ENCODE data around the gene SLC6A17.

Gene SLC6A17

DNA sequence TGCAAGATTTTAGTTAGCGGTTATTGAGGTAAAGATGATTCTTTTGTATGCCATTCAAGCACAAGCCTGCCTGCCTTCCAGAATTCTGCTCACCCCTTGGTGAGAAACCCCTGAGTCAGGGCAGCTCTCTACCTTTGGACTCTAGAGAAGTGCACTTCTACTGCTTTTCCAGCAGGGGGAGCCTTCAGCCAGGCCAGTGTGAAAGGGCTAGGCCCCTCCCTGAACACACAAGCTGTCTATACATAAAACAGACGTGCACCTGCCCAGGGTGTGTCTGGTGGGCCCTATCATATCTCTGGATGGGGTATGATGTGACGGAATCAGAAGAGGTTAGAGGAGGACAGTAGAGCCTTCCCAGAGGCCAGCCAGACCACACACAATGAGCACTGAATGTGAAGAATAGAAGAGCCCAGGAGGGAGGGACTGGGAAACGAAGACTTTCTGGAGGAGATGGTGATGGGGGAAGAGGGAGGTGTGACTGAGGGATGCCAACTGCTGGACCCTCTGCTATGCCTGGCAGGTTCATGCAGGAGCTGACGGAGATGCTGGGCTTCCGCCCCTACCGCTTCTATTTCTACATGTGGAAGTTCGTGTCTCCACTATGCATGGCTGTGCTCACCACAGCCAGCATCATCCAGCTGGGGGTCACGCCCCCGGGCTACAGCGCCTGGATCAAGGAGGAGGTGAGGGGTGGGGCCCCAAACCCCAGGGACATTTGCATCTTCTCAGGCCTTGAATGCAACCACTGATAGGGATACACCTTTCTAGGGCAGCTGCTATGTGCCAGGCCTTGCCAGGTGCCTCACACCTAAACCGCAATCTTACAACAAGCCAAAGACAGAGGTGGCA, 46.8 kb downstream of the SLC6A17 start:
- no peak overlapping the region for H3K4me3 ChIP-seq (ENCODE audit: low read length)

DNA sequence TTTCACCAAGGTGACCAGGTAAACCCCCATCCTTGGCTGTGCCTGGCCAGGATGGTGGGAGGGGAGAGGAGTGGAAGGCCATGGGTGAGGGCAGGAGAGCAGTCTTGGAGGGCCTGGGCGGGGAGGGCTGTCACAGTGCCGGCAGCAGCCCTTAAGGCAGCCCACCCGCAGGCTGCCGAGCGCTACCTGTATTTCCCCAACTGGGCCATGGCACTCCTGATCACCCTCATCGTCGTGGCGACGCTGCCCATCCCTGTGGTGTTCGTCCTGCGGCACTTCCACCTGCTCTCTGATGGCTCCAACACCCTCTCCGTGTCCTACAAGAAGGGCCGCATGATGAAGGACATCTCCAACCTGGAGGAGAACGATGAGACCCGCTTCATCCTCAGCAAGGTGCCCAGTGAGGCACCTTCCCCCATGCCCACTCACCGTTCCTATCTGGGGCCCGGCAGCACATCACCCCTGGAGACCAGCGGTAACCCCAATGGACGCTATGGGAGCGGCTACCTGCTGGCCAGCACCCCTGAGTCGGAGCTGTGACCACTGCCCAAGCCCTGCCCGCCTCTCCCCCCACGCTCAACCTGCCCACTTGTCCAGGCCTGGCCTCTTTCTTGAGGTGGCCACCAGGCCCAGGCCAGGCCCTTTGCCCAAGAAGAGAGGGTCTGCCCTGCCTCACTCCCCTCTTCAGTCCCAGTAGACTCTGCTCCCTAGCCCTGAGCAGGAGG, 47.8 kb downstream of the SLC6A17 start:
- TF ChIP-seq ZNF274 (IDR thresholded peaks at IDR 0.05; ENCODE audit: low read depth, low read length), result no peak

More for the DNA sequence above, 46.8 kb downstream of the SLC6A17 start:
- no peak for TF ChIP-seq ZNF274 (IDR thresholded peaks at IDR 0.05; ENCODE audit: low read depth, low read length)

DNA sequence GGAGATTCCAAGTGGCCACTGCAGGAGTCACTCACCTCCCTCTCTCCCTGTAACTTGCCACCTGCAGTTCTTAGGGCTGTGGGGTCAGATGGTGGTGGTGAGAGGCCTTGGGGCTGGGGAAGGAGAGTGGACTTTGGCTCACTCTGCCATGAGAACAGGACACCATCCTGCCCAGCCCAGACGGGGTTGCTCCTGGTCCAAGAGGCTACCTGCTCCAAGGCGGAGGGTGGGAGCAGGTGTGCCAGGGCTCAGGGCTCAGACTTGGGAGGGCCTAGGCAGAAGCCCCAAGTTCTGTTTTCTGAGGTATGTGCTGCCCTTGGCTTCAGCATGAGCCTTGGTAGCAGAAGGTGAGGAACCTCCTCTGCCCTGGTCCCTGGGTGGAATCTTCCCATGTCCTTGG, 48.5 kb downstream of the SLC6A17 start:
- TF ChIP-seq ZNF274 (IDR thresholded peaks at IDR 0.05; ENCODE audit: low read depth, low read length), result no peak
- no peak overlapping the region for H3K4me3 ChIP-seq (ENCODE audit: low read length)

More for the DNA sequence above, 47.8 kb downstream of the SLC6A17 start:
- H3K4me3 ChIP-seq (ENCODE audit: low read length), result no peak overlapping the region

DNA sequence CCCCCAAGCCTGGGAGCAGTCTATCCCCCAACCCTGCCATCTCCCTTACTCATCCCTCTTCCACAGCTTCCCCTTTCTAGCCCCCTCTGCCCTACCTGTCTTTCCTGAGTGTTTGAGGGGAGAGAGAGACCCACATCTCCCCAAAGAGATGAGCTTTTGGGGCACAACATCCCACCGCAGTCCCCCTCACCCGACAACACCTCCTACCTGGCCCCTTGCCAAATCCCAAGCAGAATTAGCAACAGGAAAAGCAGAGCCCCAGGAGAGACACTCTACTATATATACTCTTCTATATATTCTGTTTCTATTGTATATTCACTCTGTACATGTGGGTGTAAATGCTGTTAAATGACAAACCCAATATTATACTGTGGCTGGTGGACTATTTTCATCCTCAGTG, 49.9 kb downstream of the SLC6A17 start:
- no peak for TF ChIP-seq ZNF274 (IDR thresholded peaks at IDR 0.05; ENCODE audit: low read depth, low read length)
- no peak overlapping the region for H3K4me3 ChIP-seq (ENCODE audit: low read length)

DNA sequence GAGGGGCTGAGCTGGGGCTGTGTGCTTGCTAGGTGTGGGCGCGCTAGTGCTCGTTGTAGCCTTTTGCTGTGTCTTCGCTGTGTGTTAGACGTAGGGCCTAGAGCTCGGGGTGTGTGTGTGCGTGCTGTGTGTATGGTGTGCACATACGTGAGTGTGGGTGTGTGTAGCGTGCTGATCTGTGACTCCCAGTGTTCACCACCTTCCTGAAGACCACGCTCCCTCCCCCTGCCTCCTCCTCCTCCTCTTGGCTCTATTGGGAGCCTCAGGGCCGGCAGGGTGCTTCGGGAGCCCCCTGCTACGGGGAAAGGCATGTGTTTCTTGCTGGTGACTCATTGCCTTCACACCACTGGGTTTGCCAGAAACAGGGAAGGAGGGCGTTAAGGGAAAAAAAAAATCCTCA, 50.4 kb downstream of the SLC6A17 start:
- H3K4me3 ChIP-seq (ENCODE audit: low read length), result no peak overlapping the region
- no peak for TF ChIP-seq ZNF274 (IDR thresholded peaks at IDR 0.05; ENCODE audit: low read depth, low read length)

DNA sequence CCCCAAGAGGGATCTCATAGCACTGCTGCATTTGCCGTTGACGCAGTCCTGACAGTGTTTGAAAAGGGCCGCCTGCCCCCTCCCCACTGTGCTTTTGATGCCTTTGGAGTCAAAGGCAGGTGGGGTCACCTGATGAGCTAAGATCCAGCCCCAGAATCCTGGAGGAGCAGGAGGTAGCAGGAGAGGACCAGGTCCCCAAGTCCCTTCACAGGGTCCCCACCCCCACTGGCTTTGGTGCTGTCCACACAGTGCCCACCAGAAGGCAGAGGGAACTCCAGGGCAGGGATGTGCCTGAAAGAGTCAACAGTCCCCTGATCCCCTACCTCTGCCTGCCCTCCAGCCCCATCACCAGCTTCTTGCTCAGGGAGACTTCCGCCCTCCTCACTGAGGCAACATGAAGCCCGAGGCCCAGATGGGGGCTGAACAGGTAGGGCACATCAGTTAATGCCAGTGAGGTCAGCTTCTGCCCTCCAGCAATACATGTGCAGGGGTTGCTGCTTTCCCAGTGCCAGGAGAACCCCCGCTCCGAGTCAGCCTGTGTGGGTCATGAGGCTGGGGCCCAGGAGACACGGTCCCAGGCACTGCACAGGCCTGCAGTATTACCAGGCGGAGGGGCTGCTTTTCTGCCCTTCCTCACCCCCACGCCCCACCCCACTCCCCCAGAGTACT, 51.0 kb downstream of the SLC6A17 start:
- TF ChIP-seq ZNF274 (IDR thresholded peaks at IDR 0.05; ENCODE audit: low read depth, low read length), result no peak
- no peak overlapping the region for H3K4me3 ChIP-seq (ENCODE audit: low read length)

DNA sequence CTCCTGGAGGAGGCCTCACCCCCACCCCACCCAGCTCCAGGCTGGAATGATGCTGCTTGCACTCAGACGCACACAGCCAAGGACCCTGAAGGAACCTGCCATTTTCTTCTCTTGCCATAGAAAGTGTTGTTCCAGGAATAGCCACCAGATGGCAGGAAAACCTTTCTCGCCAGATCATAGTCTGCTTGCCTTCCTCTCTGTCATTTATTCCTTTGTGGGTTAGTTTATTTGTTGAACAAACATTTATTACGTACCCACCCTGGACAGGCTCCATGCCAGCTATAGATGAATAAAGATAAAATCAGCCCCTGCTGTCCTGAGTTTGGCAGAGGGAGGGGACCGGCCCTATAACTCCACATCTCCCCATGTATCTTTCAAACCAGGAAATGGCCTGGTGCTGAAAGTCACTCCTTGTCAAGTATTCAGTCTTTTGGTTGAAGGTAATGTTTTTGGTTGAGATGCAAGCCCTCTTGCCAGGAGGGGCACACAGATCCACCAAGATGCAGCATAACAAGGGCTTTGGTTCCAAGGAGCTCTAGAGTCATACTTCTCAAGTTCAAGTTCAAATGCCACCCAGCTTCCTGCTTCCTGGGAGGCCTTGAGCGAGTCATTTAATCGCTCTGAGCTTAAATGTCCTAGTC, 52.8 kb downstream of the SLC6A17 start:
- TF ChIP-seq ZNF274 (IDR thresholded peaks at IDR 0.05; ENCODE audit: low read depth, low read length), result no peak
- no peak overlapping the region for H3K4me3 ChIP-seq (ENCODE audit: low read length)

DNA sequence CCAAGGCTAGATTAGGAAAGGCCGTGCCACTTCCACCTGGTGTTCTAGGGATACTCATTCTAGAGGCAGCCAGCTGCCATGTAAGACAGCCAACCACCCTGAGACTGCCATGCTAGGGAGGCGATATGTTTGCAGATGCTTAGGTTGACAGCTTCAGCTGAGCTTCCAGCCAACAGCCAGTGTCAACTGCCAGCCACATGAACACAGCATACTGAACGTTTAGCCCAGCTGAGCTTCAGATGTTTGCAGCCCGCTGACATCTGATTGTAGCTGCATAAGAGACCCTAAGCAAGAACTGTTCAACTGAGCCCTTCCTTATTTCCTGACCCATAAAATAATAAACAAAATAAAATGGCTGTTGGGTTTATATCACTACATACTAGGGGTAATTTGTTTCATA, 54.9 kb downstream of the SLC6A17 start:
- TF ChIP-seq ZNF274 (IDR thresholded peaks at IDR 0.05; ENCODE audit: low read depth, low read length), result no peak

DNA sequence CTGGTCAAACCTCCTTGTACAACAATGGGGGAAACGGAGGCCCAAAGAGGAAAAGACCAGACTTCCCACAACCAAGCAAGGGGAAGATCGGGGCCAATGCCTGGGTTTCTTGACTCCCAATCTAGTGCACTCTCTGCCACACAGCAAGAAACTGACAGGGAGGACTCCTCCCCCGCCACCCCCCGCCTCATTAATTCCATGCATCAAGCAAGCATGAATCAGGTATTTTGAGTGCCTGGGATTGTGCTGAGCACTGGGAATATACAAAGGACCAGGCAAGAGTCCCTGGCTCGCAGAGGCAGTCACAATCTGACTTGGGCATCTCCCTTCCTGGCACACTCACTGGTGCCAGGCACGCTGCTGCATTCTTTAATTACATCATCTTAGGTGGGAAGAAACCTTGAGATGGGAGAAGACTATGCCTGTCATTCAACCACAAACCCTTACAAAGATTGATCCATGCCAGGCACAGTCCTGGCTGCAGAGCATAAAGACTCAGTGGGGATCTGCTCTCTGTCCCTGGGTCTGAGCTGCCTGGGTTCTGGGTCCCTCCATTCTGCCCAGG, 55.4 kb downstream of the SLC6A17 start:
- no peak overlapping the region for H3K4me3 ChIP-seq (ENCODE audit: low read length)
- no peak for TF ChIP-seq ZNF274 (IDR thresholded peaks at IDR 0.05; ENCODE audit: low read depth, low read length)

More for the DNA sequence above, 54.9 kb downstream of the SLC6A17 start:
- H3K4me3 ChIP-seq (ENCODE audit: low read length), result no peak overlapping the region

DNA sequence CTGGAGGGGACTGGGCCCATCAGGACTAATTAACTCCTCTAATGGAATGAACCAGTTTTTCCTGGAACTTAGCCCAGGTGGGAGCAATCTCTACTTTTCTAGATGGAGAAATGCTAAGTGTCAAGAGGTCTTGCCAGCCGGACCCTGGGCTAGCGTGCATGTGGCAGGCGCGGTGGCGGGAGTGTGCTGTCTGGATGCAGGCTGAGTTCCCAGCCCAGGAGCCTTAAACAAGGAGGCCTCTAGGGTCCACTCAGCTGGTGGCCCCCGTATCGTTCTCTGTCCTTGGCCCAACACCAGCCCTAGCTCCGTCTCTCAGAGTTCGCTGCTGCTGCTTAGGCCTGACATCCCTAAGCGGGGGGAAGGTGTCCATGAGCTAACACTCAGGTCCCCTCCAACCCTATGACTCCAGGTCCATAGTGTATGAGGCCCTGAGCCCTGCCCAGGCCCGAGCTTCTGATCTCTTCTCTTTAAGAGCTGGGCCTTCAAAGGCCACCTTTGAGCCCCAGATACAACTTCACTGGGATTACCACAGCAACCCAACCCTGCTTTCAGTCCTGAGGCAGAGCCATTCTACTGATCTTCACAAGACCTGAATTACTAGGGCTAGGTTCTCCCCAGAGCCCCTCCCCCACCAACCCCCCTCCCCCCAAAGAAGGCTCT, 56.1 kb downstream of the SLC6A17 start:
- H3K4me3 ChIP-seq (ENCODE audit: low read length), result no peak overlapping the region
- no peak for TF ChIP-seq ZNF274 (IDR thresholded peaks at IDR 0.05; ENCODE audit: low read depth, low read length)

DNA sequence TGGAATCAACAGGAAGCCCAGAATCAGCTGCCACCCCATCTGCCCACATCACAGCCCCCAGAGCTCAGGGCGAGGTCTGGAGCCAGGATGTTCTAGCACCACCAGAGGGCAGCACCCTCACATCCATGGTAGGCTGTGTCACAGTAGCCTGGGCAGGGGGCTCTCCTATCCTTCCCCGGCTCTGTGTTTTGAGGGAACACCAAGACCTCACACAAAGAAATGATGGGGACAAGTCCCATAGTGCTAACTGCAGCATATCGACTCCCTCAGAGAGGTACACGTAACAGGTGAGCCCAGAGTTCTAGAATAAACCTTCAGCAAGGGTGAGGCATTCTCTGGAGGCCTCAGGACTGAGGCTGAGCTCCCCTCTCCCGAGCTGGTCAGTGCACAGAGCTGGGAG, 57.5 kb downstream of the SLC6A17 start:
- no peak overlapping the region for H3K4me3 ChIP-seq (ENCODE audit: low read length)
- TF ChIP-seq ZNF274 (IDR thresholded peaks at IDR 0.05; ENCODE audit: low read depth, low read length), result no peak

DNA sequence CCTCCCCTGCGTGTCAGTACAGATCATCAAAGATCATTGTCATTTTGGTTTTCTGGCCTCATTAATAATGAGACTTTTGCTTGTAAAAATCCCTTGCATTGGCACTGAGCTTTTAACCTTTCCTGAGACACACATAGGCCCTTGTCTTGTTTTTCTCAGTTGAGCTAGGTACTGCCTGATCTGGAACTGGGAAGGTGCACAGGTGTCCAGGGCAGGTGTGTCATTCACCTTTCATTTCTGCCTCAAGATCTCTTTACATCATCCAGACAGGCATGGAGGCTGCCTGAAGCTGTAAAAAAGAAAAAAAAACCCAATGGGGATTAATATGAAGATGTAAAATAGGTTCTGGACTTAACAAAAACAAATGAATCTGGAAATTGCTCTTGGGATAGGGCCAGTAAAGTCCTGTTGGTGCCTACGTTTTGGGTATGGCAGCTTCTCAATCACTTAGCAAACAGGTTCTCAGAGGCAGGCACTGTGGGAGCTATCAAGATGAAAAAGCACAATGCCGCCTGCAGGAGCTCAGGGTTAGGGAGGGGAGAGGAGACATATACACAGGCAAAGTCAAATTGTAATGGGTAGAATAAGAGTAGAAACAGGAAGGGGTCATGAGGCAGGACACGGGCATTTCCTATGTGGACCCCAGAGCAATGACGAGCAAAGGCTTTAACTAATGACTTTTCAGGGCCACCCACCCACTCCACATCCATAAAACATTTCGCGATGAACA, 58.8 kb downstream of the SLC6A17 start:
- H3K4me3 ChIP-seq (ENCODE audit: low read length), result no peak overlapping the region; the same call in 1 of the 2 replicates
- no peak for TF ChIP-seq ZNF274 (IDR thresholded peaks at IDR 0.05; ENCODE audit: low read depth, low read length)

Data from GM08714 (cell line).